SK-N-SH treated with all-trans-retinoic acid at 6 μM for 48 hours (cell line): Measurements from ENCODE around the gene EXOC4.

ENCODE experiments used
- ATAC-seq: fragments of 200-7000 bp; cut with Tn5 transposase; 3 replicates; pipeline ENCODE4 v1.9.1; 2020; ENCODE audit warnings: mild to moderate bottlenecking, moderate library complexity
- ARNTL ChIP-seq: fragments of 450-650 bp; formaldehyde crosslinking; IDR thresholded peaks from 2 replicates; pipeline ENCODE4 v1.5.0; 2020; ENCODE audit warnings: low read depth, mild to moderate bottlenecking, moderate library complexity, borderline replicate concordance
- BACH2 ChIP-seq: fragments of 250-450 bp; sonication (Bioruptor Pico); IDR thresholded peaks from 2 replicates; pipeline ENCODE4 v1.9.0; 2021; ENCODE audit warnings: mild to moderate bottlenecking, borderline replicate concordance
- ESRRG ChIP-seq: fragments of 250-450 bp; sonication (Bioruptor Pico); IDR thresholded peaks from 2 replicates; pipeline ENCODE4 v1.6.1; 2021; ENCODE audit warnings: mild to moderate bottlenecking
- GLIS3 ChIP-seq: fragments of 250-450 bp; sonication (Bioruptor Pico); IDR thresholded peaks from 2 replicates; pipeline ENCODE4 v1.5.0; 2020; ENCODE audit warnings: mild to moderate bottlenecking, moderate library complexity
- ISL1 ChIP-seq: fragments of 250-450 bp; sonication (Bioruptor Pico); IDR thresholded peaks from 2 replicates; pipeline ENCODE4 v2.1.2; 2022; ENCODE audit warnings: mild to moderate bottlenecking, moderate library complexity
- OSR1 ChIP-seq: fragments of 250-450 bp; sonication (Bioruptor Pico); IDR thresholded peaks from 2 replicates; pipeline ENCODE4 v1.8.0; 2022; ENCODE audit warnings: moderate library complexity, mild to moderate bottlenecking, inconsistent platforms
- PPARA ChIP-seq: fragments of 250-450 bp; sonication (Bioruptor Pico); IDR thresholded peaks from 2 replicates; pipeline ENCODE4 v1.5.0; 2020; ENCODE audit warnings: mild to moderate bottlenecking, borderline replicate concordance
- RARB ChIP-seq: fragments of 250-450 bp; sonication (Bioruptor Pico); IDR thresholded peaks from 2 replicates; pipeline ENCODE4 v1.8.0; 2021; ENCODE audit warnings: mild to moderate bottlenecking, moderate library complexity
- SNAI2 ChIP-seq: fragments of 250-450 bp; sonication (Bioruptor Pico); IDR thresholded peaks from 2 replicates; pipeline ENCODE4 v1.5.0; 2020; ENCODE audit warnings: mild to moderate bottlenecking, moderate library complexity
- TCF4 ChIP-seq: fragments of 250-450 bp; sonication (Bioruptor Pico); IDR thresholded peaks from 2 replicates; pipeline ENCODE4 v1.8.0; 2021; ENCODE audit warnings: mild to moderate bottlenecking, moderate library complexity, borderline replicate concordance
- TOX ChIP-seq: fragments of 250-450 bp; sonication (Bioruptor Pico); IDR thresholded peaks from 2 replicates; pipeline ENCODE4 v1.8.0; 2021; ENCODE audit warnings: mild to moderate bottlenecking, moderate library complexity, borderline replicate concordance
- ZFP3 ChIP-seq: fragments of 250-450 bp; sonication (Bioruptor Pico); IDR thresholded peaks from 2 replicates; pipeline ENCODE4 v1.5.0; 2020; ENCODE audit warnings: mild to moderate bottlenecking, moderate library complexity
- ZNF565 ChIP-seq: fragments of 450-650 bp; formaldehyde crosslinking; conservative IDR thresholded peaks from 2 replicates; pipeline ENCODE4 v1.5.0; 2020; ENCODE audit warnings: low read depth, mild to moderate bottlenecking, moderate library complexity
- ZNF70 ChIP-seq: fragments of 450-650 bp; formaldehyde crosslinking; IDR thresholded peaks from 2 replicates; pipeline ENCODE4 v1.5.0; 2020; ENCODE audit warnings: mild to moderate bottlenecking, moderate library complexity
- ZNF8 ChIP-seq: fragments of 450-650 bp; formaldehyde crosslinking; IDR thresholded peaks from 2 replicates; pipeline ENCODE4 v1.5.0; 2020; ENCODE audit warnings: mild to moderate bottlenecking, moderate library complexity
- TF ChIP-seq, protein P1 (sequence below): fragments of 250-450 bp; sonication (Bioruptor Pico); IDR thresholded peaks from 2 replicates; pipeline ENCODE4 v1.5.0; 2020; ENCODE audit warnings: mild to moderate bottlenecking, moderate library complexity
- TF ChIP-seq, protein P2 (sequence below): fragments of 250-450 bp; sonication (Bioruptor Pico); IDR thresholded peaks from 2 replicates; pipeline ENCODE4 v1.5.1; 2021; ENCODE audit warnings: mild to moderate bottlenecking, moderate library complexity
- TF ChIP-seq, protein P3 (sequence below): fragments of 250-450 bp; sonication (Bioruptor Pico); IDR thresholded peaks from 2 replicates; pipeline ENCODE4 v1.5.1; 2020; ENCODE audit warnings: low read depth, mild to moderate bottlenecking, moderate library complexity
- TF ChIP-seq, protein P4 (sequence below): fragments of 250-450 bp; sonication (Bioruptor Pico); IDR thresholded peaks from 2 replicates; pipeline ENCODE4 v1.8.0; 2021; ENCODE audit warnings: low read depth, mild to moderate bottlenecking, moderate library complexity, borderline replicate concordance

The EXOC4 gene

DNA sequence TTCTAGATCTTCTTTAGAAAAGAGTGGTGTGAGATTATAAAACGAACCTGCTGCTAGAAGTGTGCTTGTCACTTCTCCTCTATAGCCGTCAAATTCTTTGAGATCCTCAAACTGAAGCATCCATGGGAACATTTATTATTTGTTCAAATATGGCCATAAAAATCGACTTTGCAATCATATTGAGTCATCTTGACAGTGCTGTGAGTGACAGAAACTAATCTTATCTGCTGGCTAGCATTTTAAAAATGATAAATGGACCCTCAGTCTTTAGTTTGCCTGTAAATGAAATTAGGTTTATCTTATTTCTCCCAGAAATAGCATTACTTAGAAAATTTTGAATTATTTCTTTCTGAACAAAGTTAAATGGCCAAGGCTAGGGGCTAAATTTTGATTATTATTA is 290.8 kb downstream of the EXOC4 start:
- no peak for ATAC-seq
- TF ChIP-seq, protein P1, sequence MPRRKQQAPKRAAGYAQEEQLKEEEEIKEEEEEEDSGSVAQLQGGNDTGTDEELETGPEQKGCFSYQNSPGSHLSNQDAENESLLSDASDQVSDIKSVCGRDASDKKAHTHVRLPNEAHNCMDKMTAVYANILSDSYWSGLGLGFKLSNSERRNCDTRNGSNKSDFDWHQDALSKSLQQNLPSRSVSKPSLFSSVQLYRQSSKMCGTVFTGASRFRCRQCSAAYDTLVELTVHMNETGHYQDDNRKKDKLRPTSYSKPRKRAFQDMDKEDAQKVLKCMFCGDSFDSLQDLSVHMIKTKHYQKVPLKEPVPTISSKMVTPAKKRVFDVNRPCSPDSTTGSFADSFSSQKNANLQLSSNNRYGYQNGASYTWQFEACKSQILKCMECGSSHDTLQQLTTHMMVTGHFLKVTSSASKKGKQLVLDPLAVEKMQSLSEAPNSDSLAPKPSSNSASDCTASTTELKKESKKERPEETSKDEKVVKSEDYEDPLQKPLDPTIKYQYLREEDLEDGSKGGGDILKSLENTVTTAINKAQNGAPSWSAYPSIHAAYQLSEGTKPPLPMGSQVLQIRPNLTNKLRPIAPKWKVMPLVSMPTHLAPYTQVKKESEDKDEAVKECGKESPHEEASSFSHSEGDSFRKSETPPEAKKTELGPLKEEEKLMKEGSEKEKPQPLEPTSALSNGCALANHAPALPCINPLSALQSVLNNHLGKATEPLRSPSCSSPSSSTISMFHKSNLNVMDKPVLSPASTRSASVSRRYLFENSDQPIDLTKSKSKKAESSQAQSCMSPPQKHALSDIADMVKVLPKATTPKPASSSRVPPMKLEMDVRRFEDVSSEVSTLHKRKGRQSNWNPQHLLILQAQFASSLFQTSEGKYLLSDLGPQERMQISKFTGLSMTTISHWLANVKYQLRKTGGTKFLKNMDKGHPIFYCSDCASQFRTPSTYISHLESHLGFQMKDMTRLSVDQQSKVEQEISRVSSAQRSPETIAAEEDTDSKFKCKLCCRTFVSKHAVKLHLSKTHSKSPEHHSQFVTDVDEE, result peak; percentile 91
- 0 out of 2 replicates have a peak, but pooled peaks have one; percentile 22 for TF ChIP-seq TCF4 (CRISPR knock-in tag)
- peak; percentile 78 for TF ChIP-seq ISL1
- no peak for TF ChIP-seq ESRRG (CRISPR knock-in tag)

DNA sequence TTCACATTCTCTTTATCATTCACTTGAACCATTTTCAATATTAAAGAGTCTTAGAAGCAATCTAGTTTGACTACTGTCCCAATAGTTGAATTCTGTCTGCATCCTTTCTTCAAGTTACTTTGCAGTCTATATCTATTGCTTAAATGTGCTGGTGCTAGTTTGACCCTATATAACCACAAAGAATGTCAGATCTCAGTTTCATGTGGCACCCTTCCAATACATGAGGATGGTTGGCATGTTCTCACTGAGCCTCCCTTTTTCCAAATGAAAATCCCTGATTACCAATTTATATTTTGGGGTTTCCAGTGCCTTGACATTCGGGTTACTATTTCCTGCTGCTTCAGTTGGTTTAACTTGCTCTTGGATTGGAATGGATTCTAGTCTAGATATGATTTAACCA is 292.7 kb downstream of the EXOC4 start:
- TF ChIP-seq ARNTL (CRISPR knock-in tag) (no peak), ISL1 (no peak), ESRRG (CRISPR knock-in tag) (no peak), PPARA (CRISPR knock-in tag) (no peak), TOX (CRISPR knock-in tag) (no peak), ZFP3 (CRISPR knock-in tag) (no peak), ZNF70 (no peak)
- TF ChIP-seq, protein P2, sequence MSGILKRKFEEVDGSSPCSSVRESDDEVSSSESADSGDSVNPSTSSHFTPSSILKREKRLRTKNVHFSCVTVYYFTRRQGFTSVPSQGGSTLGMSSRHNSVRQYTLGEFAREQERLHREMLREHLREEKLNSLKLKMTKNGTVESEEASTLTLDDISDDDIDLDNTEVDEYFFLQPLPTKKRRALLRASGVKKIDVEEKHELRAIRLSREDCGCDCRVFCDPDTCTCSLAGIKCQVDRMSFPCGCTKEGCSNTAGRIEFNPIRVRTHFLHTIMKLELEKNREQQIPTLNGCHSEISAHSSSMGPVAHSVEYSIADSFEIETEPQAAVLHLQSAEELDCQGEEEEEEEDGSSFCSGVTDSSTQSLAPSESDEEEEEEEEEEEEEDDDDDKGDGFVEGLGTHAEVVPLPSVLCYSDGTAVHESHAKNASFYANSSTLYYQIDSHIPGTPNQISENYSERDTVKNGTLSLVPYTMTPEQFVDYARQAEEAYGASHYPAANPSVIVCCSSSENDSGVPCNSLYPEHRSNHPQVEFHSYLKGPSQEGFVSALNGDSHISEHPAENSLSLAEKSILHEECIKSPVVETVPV (CRISPR knock-in tag), result no peak
- TF ChIP-seq, protein P3, sequence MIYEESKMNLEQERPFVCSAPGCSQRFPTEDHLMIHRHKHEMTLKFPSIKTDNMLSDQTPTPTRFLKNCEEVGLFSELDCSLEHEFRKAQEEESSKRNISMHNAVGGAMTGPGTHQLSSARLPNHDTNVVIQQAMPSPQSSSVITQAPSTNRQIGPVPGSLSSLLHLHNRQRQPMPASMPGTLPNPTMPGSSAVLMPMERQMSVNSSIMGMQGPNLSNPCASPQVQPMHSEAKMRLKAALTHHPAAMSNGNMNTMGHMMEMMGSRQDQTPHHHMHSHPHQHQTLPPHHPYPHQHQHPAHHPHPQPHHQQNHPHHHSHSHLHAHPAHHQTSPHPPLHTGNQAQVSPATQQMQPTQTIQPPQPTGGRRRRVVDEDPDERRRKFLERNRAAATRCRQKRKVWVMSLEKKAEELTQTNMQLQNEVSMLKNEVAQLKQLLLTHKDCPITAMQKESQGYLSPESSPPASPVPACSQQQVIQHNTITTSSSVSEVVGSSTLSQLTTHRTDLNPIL (CRISPR knock-in tag), result no peak
- TF ChIP-seq, protein P1, result no peak
- peak; percentile 67 for ATAC-seq

DNA sequence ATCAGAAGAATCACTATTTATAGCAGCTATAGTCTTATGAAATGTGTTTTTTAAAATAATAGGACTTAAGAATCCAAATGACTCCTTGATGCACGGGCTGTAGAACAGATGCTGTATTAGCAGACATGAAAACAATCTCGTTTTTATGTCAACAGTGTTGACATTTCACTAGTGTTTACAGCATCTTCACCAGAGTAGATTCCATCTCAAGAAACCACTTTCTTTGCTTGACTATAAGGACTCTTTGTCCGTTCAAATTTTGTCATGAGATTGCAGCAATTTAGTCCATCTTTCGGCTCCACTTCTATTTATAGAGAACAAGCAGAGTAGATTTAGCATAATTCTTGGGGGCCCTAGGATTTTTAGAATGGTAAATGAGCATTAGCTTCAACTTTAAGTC is 295.1 kb downstream of the EXOC4 start:
- ATAC-seq, result no peak
- no peak for TF ChIP-seq ZFP3 (CRISPR knock-in tag)
- no peak for TF ChIP-seq GLIS3 (CRISPR knock-in tag)
- TF ChIP-seq TCF4 (CRISPR knock-in tag), result no peak
- TF ChIP-seq OSR1, result no peak
- TF ChIP-seq, protein P2 (CRISPR knock-in tag), result no peak
- no peak for TF ChIP-seq RARB
- no peak for TF ChIP-seq ZNF565 (CRISPR knock-in tag)
- no peak for TF ChIP-seq ESRRG (CRISPR knock-in tag)

- no peak for TF ChIP-seq ISL1
- no peak for TF ChIP-seq SNAI2 (CRISPR knock-in tag)
- no peak for TF ChIP-seq PPARA (CRISPR knock-in tag)
- TF ChIP-seq, all 23 proteins: peak for 0
- no peak for ATAC-seq
Observed at GRCh38 chr7:133549633-133550032, 296.8 kb downstream of the EXOC4 start.

DNA sequence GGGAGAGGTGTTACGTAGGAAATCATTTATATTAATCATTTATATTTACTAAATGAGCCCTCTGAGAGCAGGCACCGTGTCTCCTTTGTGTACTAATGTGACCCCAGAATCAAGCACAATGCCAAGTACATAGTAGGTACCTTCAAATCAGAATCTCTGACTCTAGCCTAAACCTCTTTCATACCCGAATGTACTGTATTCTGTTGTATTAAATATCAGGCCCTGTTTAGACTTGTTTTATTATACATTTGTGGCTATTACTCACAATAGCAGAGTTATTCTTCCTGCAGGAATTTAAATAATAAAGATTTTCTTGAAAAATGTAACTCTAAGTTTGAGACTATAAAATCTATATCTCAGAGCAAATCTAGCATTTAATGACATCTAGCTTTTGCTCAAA is 297.3 kb downstream of the EXOC4 start:
- ATAC-seq, result no peak
- no peak for TF ChIP-seq ZNF8 (CRISPR knock-in tag)
- TF ChIP-seq ARNTL (CRISPR knock-in tag), result no peak
- no peak for TF ChIP-seq ZFP3 (CRISPR knock-in tag)
- TF ChIP-seq ZNF70, result no peak
- TF ChIP-seq RARB, result no peak
- TF ChIP-seq BACH2, result no peak
- TF ChIP-seq, protein P4, sequence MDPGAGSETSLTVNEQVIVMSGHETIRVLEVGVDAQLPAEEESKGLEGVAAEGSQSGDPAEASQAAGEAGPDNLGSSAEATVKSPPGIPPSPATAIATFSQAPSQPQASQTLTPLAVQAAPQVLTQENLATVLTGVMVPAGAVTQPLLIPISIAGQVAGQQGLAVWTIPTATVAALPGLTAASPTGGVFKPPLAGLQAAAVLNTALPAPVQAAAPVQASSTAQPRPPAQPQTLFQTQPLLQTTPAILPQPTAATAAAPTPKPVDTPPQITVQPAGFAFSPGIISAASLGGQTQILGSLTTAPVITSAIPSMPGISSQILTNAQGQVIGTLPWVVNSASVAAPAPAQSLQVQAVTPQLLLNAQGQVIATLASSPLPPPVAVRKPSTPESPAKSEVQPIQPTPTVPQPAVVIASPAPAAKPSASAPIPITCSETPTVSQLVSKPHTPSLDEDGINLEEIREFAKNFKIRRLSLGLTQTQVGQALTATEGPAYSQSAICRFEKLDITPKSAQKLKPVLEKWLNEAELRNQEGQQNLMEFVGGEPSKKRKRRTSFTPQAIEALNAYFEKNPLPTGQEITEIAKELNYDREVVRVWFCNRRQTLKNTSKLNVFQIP (CRISPR knock-in tag), result no peak
- no peak for TF ChIP-seq TOX (CRISPR knock-in tag)
- no peak for TF ChIP-seq PPARA (CRISPR knock-in tag)
- no peak for TF ChIP-seq ZNF565 (CRISPR knock-in tag)
- TF ChIP-seq TCF4 (CRISPR knock-in tag), result no peak
- TF ChIP-seq, protein P2 (CRISPR knock-in tag), result no peak
